HG02571 (cell line): ENCODE data around the gene ZNF385D.

Experiments
- ATAC-seq: cut with Tn5 transposase; IDR thresholded peaks from one replicate; pipeline ENCODE4 v1.9.1; 2021; ENCODE audit warnings: mild to moderate bottlenecking, moderate library complexity; ENCODE audit not compliant: unreplicated experiment

ZNF385D gene

DNA sequence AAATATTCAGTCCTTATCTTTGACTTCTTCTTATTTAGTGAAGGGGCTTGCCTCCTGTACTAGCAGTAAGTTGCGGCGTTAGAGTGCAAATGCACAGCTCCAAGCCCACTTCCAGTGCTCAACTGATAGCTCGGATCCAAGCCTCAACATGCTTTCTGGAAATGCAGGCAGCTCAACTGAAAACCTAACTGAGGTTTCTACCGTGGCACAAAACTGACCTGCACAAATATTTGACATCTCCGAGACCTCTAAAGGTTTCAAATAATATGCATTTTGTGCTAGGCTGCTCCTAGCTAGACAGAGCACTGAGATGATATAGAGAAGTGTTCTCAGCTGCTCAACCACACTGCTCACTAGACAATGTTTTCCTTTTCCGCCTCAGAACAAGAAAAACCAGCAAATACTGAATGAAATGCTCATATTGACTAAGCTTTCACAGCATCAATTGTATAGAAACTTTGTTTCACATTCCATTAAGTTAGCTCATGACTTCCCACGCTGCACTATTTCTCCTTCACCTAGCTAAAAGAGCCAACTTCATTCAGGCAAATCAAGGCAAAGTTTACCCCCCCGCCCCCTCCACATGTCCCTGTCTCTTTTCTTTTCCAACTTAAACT is 822 bp downstream of the ZNF385D start:
- no peak for ATAC-seq

DNA sequence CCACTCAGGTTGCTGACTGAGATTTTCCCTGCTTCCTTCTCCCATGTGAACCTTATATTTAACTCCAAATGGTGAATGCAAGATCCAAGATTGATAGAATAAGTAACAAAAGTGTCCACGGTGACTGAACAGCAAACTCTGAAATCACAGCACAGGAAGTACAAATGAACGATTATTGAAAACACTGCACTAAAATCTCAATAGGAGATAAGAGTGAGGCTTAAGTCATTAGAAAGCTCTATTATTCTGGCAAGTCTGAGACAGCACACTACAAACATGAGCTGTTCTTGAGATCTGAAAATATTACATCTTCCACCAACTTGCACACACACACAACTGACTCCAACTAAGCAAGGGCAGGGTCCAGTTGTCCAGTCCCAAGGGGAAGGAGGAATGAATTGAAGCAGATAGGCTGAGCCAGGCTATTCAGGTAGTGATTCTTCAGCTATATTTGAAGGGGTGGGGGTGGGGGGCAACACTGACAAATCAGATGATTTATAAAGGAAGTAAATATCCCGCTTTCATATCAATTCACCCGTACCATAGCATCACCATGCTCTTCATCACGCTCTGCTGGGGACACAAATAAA is 2.9 kb downstream of the ZNF385D start:
- no peak for ATAC-seq

DNA sequence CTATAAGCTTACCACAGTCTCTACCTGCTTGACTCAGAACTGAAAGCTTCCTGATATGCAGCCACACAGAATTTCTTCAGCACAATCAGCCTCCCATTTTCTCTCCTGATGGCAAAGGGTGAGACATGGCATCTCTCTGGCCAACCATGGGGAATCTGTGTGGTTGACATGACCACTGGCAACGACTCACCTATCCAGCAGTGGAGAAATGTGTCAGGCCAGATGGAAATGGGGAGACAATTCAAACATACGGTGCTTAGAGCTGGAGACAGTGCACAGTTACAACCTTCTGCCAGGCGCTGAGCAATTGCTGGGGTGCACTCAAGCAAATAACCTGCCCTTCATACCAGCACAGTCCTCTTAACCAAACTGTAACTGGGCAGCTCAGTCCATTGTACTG is 3.6 kb downstream of the ZNF385D start:
- no peak for ATAC-seq

- ATAC-seq: no peak
Measured at GRCh38 chr3:21745966-21746365, 5.0 kb downstream of the ZNF385D start.

- ATAC-seq: no peak
Measured at GRCh38 chr3:21744793-21745192, 6.2 kb downstream of the ZNF385D start.

DNA sequence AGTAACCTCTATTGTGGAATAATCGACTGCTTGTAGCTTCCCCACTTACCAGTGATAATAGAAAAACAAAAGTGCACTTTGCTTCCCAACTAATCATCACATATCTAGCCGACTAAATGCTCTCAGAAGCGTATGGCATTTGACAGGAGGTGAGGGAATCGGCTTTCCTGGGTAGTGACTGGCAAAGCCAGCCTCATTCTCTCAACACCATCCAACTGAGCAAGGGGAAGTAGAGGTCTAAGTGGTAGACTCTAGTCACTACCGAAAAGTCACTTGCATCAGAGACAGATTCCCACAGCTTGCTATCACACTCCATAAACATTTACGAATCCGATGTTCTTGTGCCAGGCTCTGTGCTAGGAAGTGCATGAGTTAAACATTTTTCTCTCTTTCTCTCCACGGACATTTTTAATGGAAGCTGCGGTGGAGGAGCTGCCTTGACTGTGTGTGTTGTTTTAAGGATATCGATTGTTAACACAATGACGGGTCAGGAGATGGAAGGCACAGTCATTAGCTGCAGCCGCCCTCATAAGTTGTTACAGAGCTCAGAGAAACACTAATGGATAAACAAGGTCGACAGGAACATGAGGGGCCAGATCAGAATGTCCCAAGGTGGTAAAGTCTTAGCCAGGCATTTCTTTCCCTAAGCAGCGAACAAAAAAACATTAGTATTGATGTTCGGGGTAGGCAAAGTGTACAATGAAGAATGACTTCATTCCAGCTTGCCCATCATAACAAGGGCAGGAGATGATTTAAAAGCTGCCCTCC is 11.9 kb downstream of the ZNF385D start:
- no peak for ATAC-seq

GRCh38 chr3:21738283-21738682 is 12.7 kb downstream of the ZNF385D start:
- ATAC-seq: no peak

GRCh38 chr3:21734746-21735145 is 16.3 kb downstream of the ZNF385D start:
- ATAC-seq: no peak

GRCh38 chr3:21729888-21730459 is 21.0 kb downstream of the ZNF385D start:
- ATAC-seq: no peak

DNA sequence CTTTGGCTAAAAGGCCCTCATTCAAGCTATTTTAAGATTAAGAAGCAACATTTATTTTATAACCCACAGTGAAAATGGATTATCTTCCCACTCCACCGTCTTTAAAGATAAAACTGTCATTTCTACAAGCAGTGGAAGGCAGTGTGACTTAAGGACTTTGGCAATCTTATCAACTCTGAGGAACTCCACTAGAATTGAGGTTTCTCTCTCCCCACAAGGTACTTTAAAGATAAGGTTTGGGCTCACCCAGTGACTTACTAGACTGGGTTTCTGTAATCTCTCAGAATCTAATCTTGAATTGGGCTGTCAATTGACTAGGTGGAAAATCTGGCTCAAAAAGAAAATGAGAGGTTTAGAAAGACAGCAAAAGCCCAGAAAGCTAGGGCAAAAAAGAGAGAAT is 21.7 kb downstream of the ZNF385D start:
- ATAC-seq: no peak

- no peak for ATAC-seq
Measured at GRCh38 chr3:21722768-21723167, 28.2 kb downstream of the ZNF385D start.

DNA sequence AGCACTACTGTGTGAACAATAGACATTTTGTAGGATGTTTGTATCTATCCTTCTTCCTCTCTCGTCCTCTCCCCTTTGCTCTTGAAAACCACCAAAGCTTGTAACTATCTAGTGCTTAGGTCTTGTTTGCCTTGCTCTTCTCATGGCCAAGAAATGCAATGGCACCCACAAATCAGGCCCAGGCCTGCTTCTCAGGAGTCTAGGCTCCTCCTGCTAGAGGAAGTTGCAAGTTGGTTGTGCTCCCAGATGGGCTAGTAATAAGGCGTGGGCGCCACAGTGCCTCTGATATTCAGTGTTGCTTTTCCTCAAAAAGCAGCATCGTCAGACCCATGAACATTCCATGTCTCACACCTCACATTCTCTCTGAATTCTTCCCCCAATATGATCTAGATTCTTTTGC is 28.7 kb downstream of the ZNF385D start:
- no peak for ATAC-seq

GRCh38 chr3:21718943-21719591 is 31.9 kb downstream of the ZNF385D start:
- ATAC-seq: no peak

DNA sequence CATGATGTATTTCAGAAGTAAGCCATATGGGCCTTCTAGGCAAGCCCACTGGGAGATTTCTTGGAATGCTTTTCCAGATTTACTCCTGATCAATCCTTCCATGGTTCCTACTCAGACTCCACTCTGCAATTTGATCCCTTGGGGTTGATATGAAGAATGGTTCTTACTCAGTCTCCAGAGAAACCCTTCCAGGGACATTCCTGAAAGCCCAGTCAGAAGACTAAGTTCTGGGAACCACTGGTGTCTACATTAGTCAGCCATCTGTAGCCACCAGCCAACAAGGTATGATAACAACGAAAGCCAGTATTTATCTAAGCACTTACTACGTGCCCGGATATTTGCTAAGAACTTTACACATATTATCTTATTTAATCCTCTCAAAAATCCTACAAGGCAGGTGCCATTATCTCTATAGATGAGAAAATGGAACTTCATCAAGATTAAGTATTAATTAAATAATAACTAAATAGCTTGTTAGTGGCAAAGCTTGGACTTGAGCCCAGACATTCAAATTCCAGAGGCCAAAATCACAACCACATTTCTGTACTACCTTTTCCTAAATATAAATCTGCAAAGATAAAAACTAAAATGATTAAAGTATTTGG is 32.7 kb downstream of the ZNF385D start:
- ATAC-seq: no peak

DNA sequence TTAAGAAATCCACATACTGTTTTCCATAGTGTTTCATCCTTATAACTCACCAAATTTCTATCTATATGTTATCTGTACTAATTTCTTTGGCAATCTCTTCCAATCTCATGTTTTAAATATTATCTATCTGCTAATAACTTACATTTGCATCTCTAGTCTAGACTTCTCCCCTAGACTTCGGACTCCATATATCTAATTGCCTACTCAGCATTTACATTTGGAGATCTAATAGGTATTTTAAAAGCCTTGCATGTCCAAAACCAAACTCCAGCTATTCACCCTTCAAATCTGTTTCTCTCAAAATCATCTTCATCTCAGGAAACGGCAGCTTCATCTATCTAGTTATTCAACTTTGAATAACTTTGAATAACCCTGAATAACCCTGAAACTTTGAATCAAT is 35.3 kb downstream of the ZNF385D start:
- no peak for ATAC-seq

- ATAC-seq: no peak
Measured at GRCh38 chr3:21705769-21706168, 45.2 kb downstream of the ZNF385D start.

DNA sequence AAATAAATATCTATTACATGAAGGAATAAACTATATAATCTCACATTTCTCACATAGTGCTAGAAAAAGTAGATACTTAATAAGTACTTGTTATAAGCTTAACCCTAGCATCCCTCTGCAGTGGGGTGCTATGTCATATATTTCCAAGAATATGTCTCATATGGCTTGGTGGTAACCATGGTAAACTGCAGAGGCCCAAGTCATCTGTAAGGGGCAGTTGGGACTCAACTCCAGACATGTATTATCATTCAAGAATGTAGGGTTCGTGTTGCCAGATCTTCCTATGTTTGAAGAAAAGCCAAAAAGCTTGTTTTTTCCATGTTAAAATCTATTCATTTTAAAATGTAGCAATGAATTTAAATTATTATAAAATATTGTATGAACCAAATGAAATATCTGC is 46.2 kb downstream of the ZNF385D start:
- ATAC-seq: no peak

DNA sequence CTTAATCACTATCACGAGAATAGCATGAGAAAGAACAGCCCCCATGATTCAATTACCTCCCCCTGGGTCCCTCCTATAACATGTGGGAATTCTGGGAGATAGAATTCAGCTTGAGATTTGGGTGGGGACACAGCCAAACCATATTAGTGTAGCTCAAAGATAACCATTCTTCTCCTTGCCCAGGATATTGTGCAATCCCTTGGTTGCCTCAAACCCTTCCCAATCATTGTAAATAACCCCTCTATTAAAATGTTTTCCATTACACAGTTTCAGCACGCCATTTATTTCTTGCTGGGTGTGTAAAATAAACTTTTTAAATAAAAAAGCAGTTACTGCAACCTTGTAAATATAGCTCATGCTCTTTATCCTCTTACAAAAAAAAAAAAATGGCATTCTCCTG is 47.7 kb downstream of the ZNF385D start:
- ATAC-seq: no peak

- no peak for ATAC-seq
Measured at GRCh38 chr3:21697707-21698106, 53.3 kb downstream of the ZNF385D start.

GRCh38 chr3:21694506-21694905 is 56.5 kb downstream of the ZNF385D start:
- ATAC-seq: no peak

DNA sequence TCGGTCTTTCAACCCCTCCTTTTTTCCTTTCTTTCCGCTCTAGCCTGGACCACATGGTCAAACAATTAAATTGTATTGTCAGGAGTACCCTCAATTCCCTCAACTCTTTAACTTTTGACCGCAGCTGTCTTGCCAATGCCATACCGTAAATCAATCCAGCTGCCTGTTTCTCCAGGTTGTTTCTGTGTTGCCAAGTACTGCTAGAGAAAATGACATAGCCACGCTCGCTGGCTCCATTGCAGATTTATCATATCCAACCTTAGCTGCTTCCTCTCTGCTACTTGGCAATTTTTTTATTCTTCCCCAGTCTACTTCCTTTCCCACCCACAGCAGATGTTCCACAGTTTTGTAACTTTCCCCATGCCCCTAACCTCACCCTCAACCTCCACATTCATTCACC is 60.0 kb downstream of the ZNF385D start:
- ATAC-seq: no peak
